D721Med (cell line): Measurements from ENCODE around the gene CCDC12.

Experiments used
- DNase-seq: peaks from one replicate; pipeline ENCODE4 v3.0.0; 2011; ENCODE audit warnings: low spot score; ENCODE audit not compliant: insufficient read length
- FAIRE-seq: peaks from 2 replicates; lab custom pipeline; 2011; peaks lifted over from hg19 to GRCh38; lab: Jason Lieb, UNC
- CTCF ChIP-seq: IDR thresholded peaks from 2 replicates; pipeline ENCODE4 v1.5.1; 2012; ENCODE audit warnings: mild to moderate bottlenecking, control low read depth; ENCODE audit not compliant: insufficient read depth; ENCODE audit errors: missing control alignments

The CCDC12 gene

GRCh38 chr3:46993986-46994385 lies 17.4 kb upstream of the CCDC12 start:
- no peak for DNase-seq
- no peak for TF ChIP-seq CTCF
- no peak for FAIRE-seq

DNA sequence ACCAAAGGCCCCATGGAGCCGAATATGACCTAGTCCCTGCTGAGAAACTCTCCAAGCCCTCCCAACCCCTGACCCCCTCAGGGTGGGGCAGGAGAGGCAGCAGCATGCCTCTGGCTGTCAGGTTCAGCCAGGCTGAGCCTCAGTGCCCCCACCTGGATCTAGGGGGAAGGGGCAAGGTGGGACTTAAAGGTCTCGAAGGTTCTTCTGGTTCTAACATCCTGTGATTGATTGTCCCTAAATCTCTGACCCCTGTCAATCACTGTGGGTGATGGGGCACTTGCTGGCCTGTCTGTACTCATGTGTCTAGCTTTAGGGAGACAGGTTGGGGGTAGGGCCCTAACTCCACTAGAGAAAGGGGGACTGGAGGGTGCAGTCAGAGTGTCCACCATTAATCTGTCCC lies 16.7 kb upstream of the CCDC12 start:
- TF ChIP-seq CTCF, result no peak
- DNase-seq (no peak), FAIRE-seq (no peak)

DNA sequence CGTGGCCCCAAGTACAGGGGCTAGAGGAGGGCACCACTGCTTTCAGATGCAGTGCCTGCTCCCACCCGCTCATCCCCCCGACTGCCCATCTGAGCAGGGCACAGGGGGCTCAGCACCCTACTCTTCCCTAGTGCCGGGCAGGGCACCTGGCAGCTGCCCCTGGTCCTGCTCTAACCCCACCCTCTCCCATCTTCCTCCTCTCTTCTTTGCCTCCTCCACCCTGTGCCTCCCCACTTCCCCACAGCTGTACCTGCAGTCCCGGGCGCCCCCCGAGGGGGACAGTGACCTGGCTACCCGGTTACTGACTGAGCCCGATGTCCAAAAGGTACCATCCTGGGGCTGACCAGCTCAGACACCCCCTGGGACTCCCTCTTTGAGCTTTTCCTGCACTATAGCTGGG lies 15.7 kb upstream of the CCDC12 start:
- DNase-seq (no peak), FAIRE-seq (no peak)
- no peak for TF ChIP-seq CTCF

- TF ChIP-seq CTCF, result no peak
- FAIRE-seq, result no peak
Measured at GRCh38 chr3:46991406-46992165, 15.0 kb upstream of the CCDC12 start.

DNA sequence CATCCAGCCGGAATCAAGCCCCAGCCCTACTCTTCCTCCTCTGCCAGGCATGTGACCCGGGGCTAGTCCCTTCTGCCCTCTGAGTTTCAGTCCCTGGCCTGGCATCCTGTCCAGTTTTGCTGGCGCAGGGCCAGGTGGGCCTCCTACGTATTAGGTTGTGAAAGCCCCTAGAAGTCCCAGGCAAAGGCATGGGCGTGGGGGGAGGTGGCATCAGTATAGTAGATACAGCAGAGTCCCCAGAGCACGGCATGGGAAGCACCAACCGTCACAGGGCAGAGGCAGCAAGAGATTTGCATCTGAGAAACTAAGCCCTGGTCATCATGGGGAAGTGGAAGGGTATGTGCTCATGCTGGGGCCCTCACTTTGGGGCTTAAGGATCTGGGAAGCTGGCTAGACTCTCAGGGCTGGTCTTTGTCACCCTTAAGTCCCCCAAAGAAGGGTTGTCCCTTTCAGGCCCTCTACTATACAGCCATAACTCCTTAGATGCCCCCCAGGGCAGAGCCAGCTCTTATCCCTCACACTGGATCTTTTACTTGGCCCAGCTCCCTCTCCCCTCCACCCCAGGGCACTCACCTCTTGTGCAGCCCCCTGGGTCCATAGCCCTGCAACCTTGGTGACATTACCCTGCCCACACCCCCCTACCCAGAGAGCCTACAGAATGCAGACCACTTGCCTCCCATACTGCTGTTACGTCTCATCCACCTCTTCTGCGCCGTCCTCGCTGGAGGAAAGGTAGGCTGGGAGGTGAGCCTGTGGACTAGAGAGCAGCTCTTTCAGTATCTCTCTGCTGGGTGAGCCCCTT lies 14.2 kb upstream of the CCDC12 start:
- DNase-seq (no peak), FAIRE-seq (no peak)
- no peak for TF ChIP-seq CTCF

More at GRCh38 chr3:46991406-46992165, 15.0 kb upstream of the CCDC12 start:
- no peak for DNase-seq

DNA sequence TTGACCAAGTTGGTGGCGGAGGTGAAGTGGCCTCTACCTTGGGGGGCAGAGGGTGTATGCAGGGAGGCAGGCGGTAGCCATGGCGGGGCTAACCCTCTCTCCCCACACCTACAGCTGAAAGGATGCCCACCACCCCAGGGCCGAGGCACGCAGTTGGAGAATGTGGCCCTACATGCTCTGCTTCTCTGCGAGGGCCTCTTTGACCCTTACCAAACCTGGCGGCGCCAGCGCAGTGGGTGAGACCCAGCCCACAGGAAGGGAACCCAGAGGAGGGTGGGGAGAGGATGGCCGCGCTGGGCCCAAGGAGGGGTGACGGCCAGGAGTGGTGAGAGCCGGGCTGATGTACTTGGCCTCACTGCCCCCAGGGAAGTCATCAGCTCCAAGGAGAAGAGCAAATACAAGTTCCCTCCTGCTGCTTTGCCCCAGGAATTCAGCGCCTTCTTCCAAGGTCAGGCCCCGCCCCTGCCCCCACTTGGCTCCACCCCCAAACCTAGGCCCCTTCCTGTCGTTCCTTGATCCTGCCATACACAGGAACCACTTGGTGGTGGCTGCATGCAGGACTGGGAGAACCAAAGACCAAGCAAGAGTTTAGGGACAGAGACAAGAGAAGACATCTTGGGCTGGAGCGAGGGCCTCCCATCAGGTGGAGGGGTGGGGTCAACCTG lies 12.7 kb upstream of the CCDC12 start:
- TF ChIP-seq CTCF, result no peak
- DNase-seq, result no peak
- no peak for FAIRE-seq
